ENCODE results near the gene NTRK1.

GRCh38 chr1:156856282-156856785, 4.3 kb upstream of the NTRK1 start:
- TF ChIP-seq, protein P1, sequence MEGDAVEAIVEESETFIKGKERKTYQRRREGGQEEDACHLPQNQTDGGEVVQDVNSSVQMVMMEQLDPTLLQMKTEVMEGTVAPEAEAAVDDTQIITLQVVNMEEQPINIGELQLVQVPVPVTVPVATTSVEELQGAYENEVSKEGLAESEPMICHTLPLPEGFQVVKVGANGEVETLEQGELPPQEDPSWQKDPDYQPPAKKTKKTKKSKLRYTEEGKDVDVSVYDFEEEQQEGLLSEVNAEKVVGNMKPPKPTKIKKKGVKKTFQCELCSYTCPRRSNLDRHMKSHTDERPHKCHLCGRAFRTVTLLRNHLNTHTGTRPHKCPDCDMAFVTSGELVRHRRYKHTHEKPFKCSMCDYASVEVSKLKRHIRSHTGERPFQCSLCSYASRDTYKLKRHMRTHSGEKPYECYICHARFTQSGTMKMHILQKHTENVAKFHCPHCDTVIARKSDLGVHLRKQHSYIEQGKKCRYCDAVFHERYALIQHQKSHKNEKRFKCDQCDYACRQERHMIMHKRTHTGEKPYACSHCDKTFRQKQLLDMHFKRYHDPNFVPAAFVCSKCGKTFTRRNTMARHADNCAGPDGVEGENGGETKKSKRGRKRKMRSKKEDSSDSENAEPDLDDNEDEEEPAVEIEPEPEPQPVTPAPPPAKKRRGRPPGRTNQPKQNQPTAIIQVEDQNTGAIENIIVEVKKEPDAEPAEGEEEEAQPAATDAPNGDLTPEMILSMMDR (IDR thresholded peaks at IDR 0.05; ENCODE audit: insufficient read depth, low read length): no peak
- no peak for TF ChIP-seq POLR2AphosphoS5 (IDR thresholded peaks at IDR 0.05; ENCODE audit: low read depth)
- no peak for TF ChIP-seq REST (IDR thresholded peaks at IDR 0.05; ENCODE audit: insufficient replicate concordance, low read depth)
- no peak for TF ChIP-seq GABPA (IDR thresholded peaks at IDR 0.05; ENCODE audit: low read depth)
- 0 out of 2 replicates have a peak, but pooled peaks have one; percentile 7 for TF ChIP-seq SPI1 (IDR thresholded peaks at IDR 0.05; ENCODE audit: borderline replicate concordance, low read depth)
